Measurements from ENCODE around the gene DDX20. TPM values are rescaled to one million over a fixed set of nuclear protein-coding genes. Genes with fewer than 3 reads are reported as not detected.

Gene DDX20
- total and polyA plus RNA-seq, 3 experiments from 2014 or later, result 9.8 to 22.7 (median 21.8) TPM

- no peaks in the 10 kb centered on the region for H3K27me3 ChIP-seq (ENCODE audit: insufficient read depth, low read length, poor library complexity, severe bottlenecking)
- H3K27ac ChIP-seq (ENCODE audit: low read depth, low read length), result no peak overlapping the region
- no peaks in the 10 kb centered on the region for H3K4me1 ChIP-seq (ENCODE audit: insufficient read depth, low read length)
- DNase-seq, result no peak
- Mint-ChIP-seq H3K9me3 (no peaks in the 10 kb centered on the region), H3K36me3 (no peaks in the 10 kb centered on the region), H3K27me3 (peaks cover 6 to 15% of the 10 kb centered on the region in 2 donors), H3K4me3 (no peak overlapping the region), H3K4me1 (no peaks in the 10 kb centered on the region), H3K27ac (no peak overlapping the region)
- no peaks in the 10 kb centered on the region for H3K36me3 ChIP-seq (ENCODE audit: insufficient read depth, low read length)
- POLR2A ChIA-PET, result no interaction called here
- no peaks in the 10 kb centered on the region for H3K9me3 ChIP-seq (ENCODE audit: low read length)
- CTCF ChIA-PET, result no interaction called here
- no peak overlapping the region for H3K4me3 ChIP-seq (ENCODE audit: low read length)
Measured at GRCh38 chr1:111784273-111784901, 28.7 kb downstream of the DDX20 start.

DNA sequence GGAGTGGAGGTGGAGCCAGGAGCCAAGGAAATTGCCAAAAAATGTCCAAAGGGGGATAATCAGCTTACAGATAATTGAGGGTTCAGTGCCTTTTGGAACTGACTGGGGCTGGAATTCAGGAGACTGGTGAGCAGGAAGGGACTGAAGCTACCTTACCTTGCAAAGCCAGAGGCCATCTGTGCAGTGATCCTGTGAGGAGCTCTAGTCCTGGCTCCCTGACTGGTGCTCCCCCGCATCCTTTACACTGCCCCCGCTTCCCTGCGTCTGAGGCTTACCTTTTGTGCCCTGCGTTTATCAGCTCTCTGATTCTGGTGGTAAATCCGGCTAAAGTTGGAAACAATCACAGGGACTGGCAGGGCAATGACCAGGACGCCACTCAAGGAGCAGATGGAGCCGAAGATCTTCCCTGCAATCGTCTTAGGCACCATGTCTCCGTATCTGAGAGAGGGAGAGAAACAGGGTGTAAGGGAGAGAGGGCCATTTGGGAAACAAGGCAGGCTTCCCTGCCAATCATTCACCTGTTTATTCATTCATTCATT is 31.0 kb downstream of the DDX20 start:
- Mint-ChIP-seq H3K27me3 (peaks cover 7 to 31% of the 10 kb centered on the region in 2 donors), H3K27ac (no peak overlapping the region), H3K36me3 (no peaks in the 10 kb centered on the region), H3K9me3 (no peaks in the 10 kb centered on the region), H3K4me3 (no peak overlapping the region), H3K4me1 (no peaks in the 10 kb centered on the region)
- Histone ChIP-seq H3K4me3 (ENCODE audit: low read length) (no peak overlapping the region), H3K27me3 (ENCODE audit: insufficient read depth, low read length, poor library complexity, severe bottlenecking) (peaks cover 4% of the 10 kb centered on the region), H3K36me3 (ENCODE audit: insufficient read depth, low read length) (no peaks in the 10 kb centered on the region), H3K27ac (ENCODE audit: low read depth, low read length) (no peak overlapping the region), H3K4me1 (ENCODE audit: insufficient read depth, low read length) (no peaks in the 10 kb centered on the region), H3K9me3 (ENCODE audit: low read length) (no peaks in the 10 kb centered on the region)
- POLR2A ChIA-PET, result no interaction called here
- CTCF ChIA-PET, result no interaction called here
- no peak for DNase-seq

- no peak overlapping the region for H3K27ac ChIP-seq (ENCODE audit: low read depth, low read length)
- Mint-ChIP-seq H3K9me3 (no peaks in the 10 kb centered on the region), H3K36me3 (no peaks in the 10 kb centered on the region), H3K27ac (no peak overlapping the region), H3K4me1 (no peaks in the 10 kb centered on the region), H3K4me3 (no peak overlapping the region), H3K27me3 (peaks cover 19 to 45% of the 10 kb centered on the region in 2 donors)
- DNase-seq, result no peak
- H3K4me3 ChIP-seq (ENCODE audit: low read length), result no peak overlapping the region
- ChIA-PET POLR2A (no interaction called here), CTCF (no interaction called here)
- H3K36me3 ChIP-seq (ENCODE audit: insufficient read depth, low read length), result no peaks in the 10 kb centered on the region
- H3K9me3 ChIP-seq (ENCODE audit: low read length), result no peaks in the 10 kb centered on the region
- H3K4me1 ChIP-seq (ENCODE audit: insufficient read depth, low read length), result no peaks in the 10 kb centered on the region
- H3K27me3 ChIP-seq (ENCODE audit: insufficient read depth, low read length, poor library complexity, severe bottlenecking), result peaks cover 4% of the 10 kb centered on the region
Measured at GRCh38 chr1:111789142-111789541, 33.4 kb downstream of the DDX20 start.

DNA sequence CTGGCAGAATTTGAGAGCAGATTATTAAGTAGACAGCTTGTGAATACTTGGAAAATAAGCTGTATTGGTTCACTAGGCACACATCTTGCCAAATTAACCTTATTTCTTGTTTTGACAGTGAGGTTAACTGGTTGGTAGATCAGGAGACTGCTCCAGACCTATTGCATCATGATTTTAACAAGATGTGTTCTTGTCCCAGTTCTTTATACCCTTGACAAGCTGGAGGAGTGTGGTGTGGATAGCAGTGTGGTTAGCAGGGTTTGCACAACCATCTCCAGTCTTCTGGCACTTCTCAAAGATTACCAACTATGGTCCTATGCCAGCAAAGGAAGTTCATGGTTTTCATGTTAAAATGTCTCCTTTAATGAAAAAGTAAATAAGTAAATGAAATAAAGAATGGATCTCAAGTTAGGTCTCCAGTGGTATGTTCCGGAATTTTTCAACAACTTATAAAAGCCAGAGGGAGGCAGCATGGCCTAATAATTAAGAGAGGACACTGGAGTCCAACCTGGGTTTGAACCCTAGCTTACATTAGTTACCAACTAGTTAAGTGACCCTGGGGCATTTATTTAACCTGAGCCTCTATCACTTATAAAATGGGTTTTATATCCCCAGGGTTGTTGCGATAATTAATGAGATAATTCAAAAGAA is 34.1 kb downstream of the DDX20 start:
- Histone ChIP-seq H3K9me3 (ENCODE audit: low read length) (no peaks in the 10 kb centered on the region), H3K36me3 (ENCODE audit: insufficient read depth, low read length) (no peaks in the 10 kb centered on the region), H3K27ac (ENCODE audit: low read depth, low read length) (no peak overlapping the region), H3K4me3 (ENCODE audit: low read length) (no peak overlapping the region), H3K27me3 (ENCODE audit: insufficient read depth, low read length, poor library complexity, severe bottlenecking) (peaks cover 4% of the 10 kb centered on the region), H3K4me1 (ENCODE audit: insufficient read depth, low read length) (no peaks in the 10 kb centered on the region)
- ChIA-PET CTCF (no interaction called here), POLR2A (no interaction called here)
- H3K4me3 Mint-ChIP-seq, result no peak overlapping the region
- no peaks in the 10 kb centered on the region for H3K36me3 Mint-ChIP-seq
- H3K4me1 Mint-ChIP-seq, result no peaks in the 10 kb centered on the region
- peaks cover 26 to 47% of the 10 kb centered on the region in 2 donors for H3K27me3 Mint-ChIP-seq
- no peak for DNase-seq
- H3K9me3 Mint-ChIP-seq, result no peaks in the 10 kb centered on the region
- H3K27ac Mint-ChIP-seq, result no peak overlapping the region

DNA sequence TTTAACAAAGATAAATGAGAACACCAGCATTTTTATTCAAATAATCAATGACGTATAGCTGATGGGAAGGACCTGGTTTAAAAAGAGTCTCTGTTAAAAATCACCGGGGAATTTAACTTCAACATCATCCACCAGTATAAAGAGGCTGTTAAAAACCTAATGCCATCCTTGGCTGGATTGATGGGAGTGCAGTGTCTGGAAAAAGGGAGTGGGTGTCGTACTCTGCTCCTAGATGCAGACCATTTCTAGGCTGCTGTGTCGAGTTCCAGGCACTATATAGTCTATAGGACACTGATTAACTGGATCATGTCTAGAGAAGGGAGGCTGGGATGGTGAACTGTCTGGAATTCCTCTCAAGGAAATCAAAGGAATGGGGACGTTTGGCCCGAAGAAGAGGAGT is 36.1 kb downstream of the DDX20 start:
- H3K9me3 Mint-ChIP-seq, result no peaks in the 10 kb centered on the region
- H3K9me3 ChIP-seq (ENCODE audit: low read length), result no peaks in the 10 kb centered on the region
- no peaks in the 10 kb centered on the region for H3K4me1 Mint-ChIP-seq
- no peaks in the 10 kb centered on the region for H3K36me3 Mint-ChIP-seq
- H3K4me1 ChIP-seq (ENCODE audit: insufficient read depth, low read length), result no peaks in the 10 kb centered on the region
- DNase-seq, result no peak
- H3K27me3 ChIP-seq (ENCODE audit: insufficient read depth, low read length, poor library complexity, severe bottlenecking), result peaks cover 4% of the 10 kb centered on the region
- no peak overlapping the region for H3K27ac Mint-ChIP-seq
- H3K4me3 ChIP-seq (ENCODE audit: low read length), result no peak overlapping the region
- H3K27me3 Mint-ChIP-seq, result peaks cover 25 to 44% of the 10 kb centered on the region in 2 donors
- no peak overlapping the region for H3K27ac ChIP-seq (ENCODE audit: low read depth, low read length)
- CTCF ChIA-PET, result no interaction called here
- POLR2A ChIA-PET, result no interaction called here
- H3K4me3 Mint-ChIP-seq, result no peak overlapping the region
- H3K36me3 ChIP-seq (ENCODE audit: insufficient read depth, low read length), result no peaks in the 10 kb centered on the region

DNA sequence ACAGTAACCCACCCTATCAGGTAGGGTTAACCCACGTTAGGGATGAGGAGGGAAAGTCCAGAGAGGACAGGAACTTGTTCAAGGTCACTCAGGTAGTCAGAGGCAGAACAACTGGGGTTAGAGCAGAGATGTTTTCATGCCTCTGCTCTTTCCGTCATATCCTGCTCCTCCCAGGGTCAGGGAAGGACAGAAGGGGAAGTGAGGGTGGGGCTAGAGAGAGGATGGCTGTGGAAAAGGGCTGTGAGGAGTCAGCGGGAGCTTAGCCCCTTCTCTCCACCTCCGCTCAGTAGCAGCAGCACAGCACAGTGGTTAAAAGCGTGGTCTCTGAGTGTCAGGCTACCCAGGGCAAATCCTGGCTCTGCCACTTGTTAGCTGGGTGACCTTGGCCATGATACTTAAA is 36.5 kb downstream of the DDX20 start:
- Mint-ChIP-seq H3K4me1 (no peaks in the 10 kb centered on the region), H3K4me3 (no peak overlapping the region), H3K36me3 (no peaks in the 10 kb centered on the region), H3K9me3 (no peaks in the 10 kb centered on the region), H3K27ac (no peak overlapping the region), H3K27me3 (peaks cover 25 to 44% of the 10 kb centered on the region in 2 donors)
- Histone ChIP-seq H3K9me3 (ENCODE audit: low read length) (no peaks in the 10 kb centered on the region), H3K27me3 (ENCODE audit: insufficient read depth, low read length, poor library complexity, severe bottlenecking) (peaks cover 4% of the 10 kb centered on the region), H3K4me3 (ENCODE audit: low read length) (no peak overlapping the region), H3K36me3 (ENCODE audit: insufficient read depth, low read length) (no peaks in the 10 kb centered on the region), H3K4me1 (ENCODE audit: insufficient read depth, low read length) (no peaks in the 10 kb centered on the region), H3K27ac (ENCODE audit: low read depth, low read length) (no peak overlapping the region)
- ChIA-PET CTCF (no interaction called here), POLR2A (no interaction called here)
- no peak for DNase-seq

DNA sequence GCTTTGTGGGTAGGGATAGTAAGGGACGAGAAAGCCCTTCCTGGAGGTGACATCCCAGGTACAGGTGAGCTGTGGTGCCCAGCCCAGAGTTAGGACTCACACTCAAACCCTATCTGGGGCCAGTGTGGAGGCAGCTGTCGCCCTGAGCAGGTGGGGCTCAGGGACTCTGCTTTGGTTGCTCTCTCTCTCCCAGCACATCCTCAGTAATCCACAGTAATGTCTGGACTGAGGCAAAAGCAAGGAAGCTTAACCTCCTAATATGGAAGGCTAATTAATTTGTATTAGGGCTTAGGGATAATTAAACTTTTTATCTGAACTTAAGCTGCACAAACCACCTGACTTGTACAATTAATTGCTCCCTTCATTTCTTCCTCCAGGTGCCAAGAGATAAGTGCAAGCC is 38.2 kb downstream of the DDX20 start:
- CTCF ChIA-PET, result no interaction called here
- Mint-ChIP-seq H3K4me1 (no peaks in the 10 kb centered on the region), H3K4me3 (no peak overlapping the region)

DNA sequence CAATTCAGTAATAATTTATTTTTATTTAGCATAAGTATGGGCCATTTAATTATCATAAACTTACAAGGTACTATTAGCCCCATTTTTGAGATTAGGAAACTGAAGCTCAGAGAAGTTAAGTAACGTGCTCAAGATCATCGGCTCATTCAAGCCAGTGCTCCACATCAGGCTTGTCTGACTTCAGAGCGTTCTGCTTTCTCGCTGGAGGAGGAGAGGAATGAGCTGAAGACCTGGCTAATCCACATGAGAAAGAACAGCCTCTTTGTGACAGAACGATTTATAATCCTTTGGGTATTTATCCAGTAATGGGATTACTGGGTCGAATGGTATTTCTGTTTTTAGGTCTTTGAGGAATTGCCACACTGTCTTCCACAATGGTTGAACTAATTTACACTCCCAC is 39.7 kb downstream of the DDX20 start:
- Mint-ChIP-seq H3K27me3 (peaks cover 25 to 41% of the 10 kb centered on the region in 2 donors), H3K36me3 (peaks cover 0 to 2% (median 0%) of the 10 kb centered on the region in 3 donors), H3K4me3 (no peak overlapping the region), H3K9me3 (peaks cover 0 to 2% (median 0%) of the 10 kb centered on the region in 5 donors), H3K27ac (no peak overlapping the region), H3K4me1 (no peaks in the 10 kb centered on the region)
- no peak overlapping the region for H3K4me3 ChIP-seq (ENCODE audit: low read length)
- H3K9me3 ChIP-seq (ENCODE audit: low read length), result no peaks in the 10 kb centered on the region
- ChIA-PET CTCF (no interaction called here), POLR2A (no interaction called here)
- no peaks in the 10 kb centered on the region for H3K36me3 ChIP-seq (ENCODE audit: insufficient read depth, low read length)
- H3K27me3 ChIP-seq (ENCODE audit: insufficient read depth, low read length, poor library complexity, severe bottlenecking), result peaks cover 12% of the 10 kb centered on the region
- no peaks in the 10 kb centered on the region for H3K4me1 ChIP-seq (ENCODE audit: insufficient read depth, low read length)
- no peak overlapping the region for H3K27ac ChIP-seq (ENCODE audit: low read depth, low read length)
- DNase-seq, result no peak

More for the DNA sequence above, 38.2 kb downstream of the DDX20 start:
- Mint-ChIP-seq H3K27me3 (peaks cover 25 to 44% of the 10 kb centered on the region in 2 donors), H3K36me3 (no peaks in the 10 kb centered on the region), H3K9me3 (no peaks in the 10 kb centered on the region), H3K27ac (no peak overlapping the region)
- peaks cover 12% of the 10 kb centered on the region for H3K27me3 ChIP-seq (ENCODE audit: insufficient read depth, low read length, poor library complexity, severe bottlenecking)
- H3K36me3 ChIP-seq (ENCODE audit: insufficient read depth, low read length), result no peaks in the 10 kb centered on the region
- no peaks in the 10 kb centered on the region for H3K4me1 ChIP-seq (ENCODE audit: insufficient read depth, low read length)
- no peak for DNase-seq
- no peak overlapping the region for H3K27ac ChIP-seq (ENCODE audit: low read depth, low read length)
- H3K9me3 ChIP-seq (ENCODE audit: low read length), result no peaks in the 10 kb centered on the region
- no peak overlapping the region for H3K4me3 ChIP-seq (ENCODE audit: low read length)
- POLR2A ChIA-PET, result no interaction called here

Data from CD8-positive, alpha-beta memory T cell (primary cell).